GM18526 (cell line): Measurements from ENCODE around the gene TRPM8.

ENCODE experiments used
- POLR2A ChIP-seq: IDR thresholded peaks from 3 replicates; pipeline ENCODE4 v1.6.1; 2011; ENCODE audit not compliant: insufficient read length; ENCODE audit errors: extremely low read depth

Gene TRPM8

GRCh38 chr2:233960203-233960602 is 43.0 kb downstream of the TRPM8 start:
- no peak for TF ChIP-seq POLR2A

GRCh38 chr2:233961905-233962304 is 44.7 kb downstream of the TRPM8 start:
- TF ChIP-seq POLR2A, result no peak

GRCh38 chr2:233964581-233964980 is 47.4 kb downstream of the TRPM8 start:
- TF ChIP-seq POLR2A, result no peak

GRCh38 chr2:233965032-233965603 is 47.9 kb downstream of the TRPM8 start:
- TF ChIP-seq POLR2A, result no peak

- TF ChIP-seq POLR2A, result no peak
Observed at GRCh38 chr2:233966388-233966787, 49.2 kb downstream of the TRPM8 start.

GRCh38 chr2:233967164-233967563 is 50.0 kb downstream of the TRPM8 start:
- TF ChIP-seq POLR2A, result no peak

GRCh38 chr2:233968556-233968955 is 51.4 kb downstream of the TRPM8 start:
- TF ChIP-seq POLR2A, result no peak

GRCh38 chr2:233972941-233973575 is 55.9 kb downstream of the TRPM8 start:
- TF ChIP-seq POLR2A, result no peak

GRCh38 chr2:233973786-233974185 is 56.6 kb downstream of the TRPM8 start:
- no peak for TF ChIP-seq POLR2A

GRCh38 chr2:233974530-233975071 is 57.4 kb downstream of the TRPM8 start:
- TF ChIP-seq POLR2A, result no peak

- no peak for TF ChIP-seq POLR2A
Observed at GRCh38 chr2:233976087-233976486, 58.9 kb downstream of the TRPM8 start.

- no peak for TF ChIP-seq POLR2A
Observed at GRCh38 chr2:233976690-233977294, 59.6 kb downstream of the TRPM8 start.

- TF ChIP-seq POLR2A, result no peak
Observed at GRCh38 chr2:233977296-233977837, 60.2 kb downstream of the TRPM8 start.

- no peak for TF ChIP-seq POLR2A
Observed at GRCh38 chr2:233979748-233980147, 62.6 kb downstream of the TRPM8 start.

- TF ChIP-seq POLR2A, result no peak
Observed at GRCh38 chr2:233980955-233981561, 63.9 kb downstream of the TRPM8 start.

GRCh38 chr2:233981574-233982420 is 64.6 kb downstream of the TRPM8 start:
- no peak for TF ChIP-seq POLR2A
